NT2/D1 (cell line): Measurements from ENCODE around the gene HPN.

Source experiments
- DNase-seq: peaks from one replicate; pipeline ENCODE4 v3.0.0-alpha.2; 2011; ENCODE audit warnings: low read depth, low spot score
- H3K27me3 ChIP-seq: 2 replicates; pipeline ENCODE4 v1.6.0; 2011; ENCODE audit warnings: mild to moderate bottlenecking; ENCODE audit not compliant: insufficient read length, insufficient read depth
- H3K36me3 ChIP-seq: 2 replicates; pipeline ENCODE4 v1.6.1; 2011; ENCODE audit warnings: mild to moderate bottlenecking, low read length, mixed read lengths; ENCODE audit not compliant: insufficient read depth, insufficient read length
- H3K4me1 ChIP-seq: 2 replicates; pipeline ENCODE4 v1.5.1; 2011; ENCODE audit not compliant: insufficient read depth, insufficient read length
- H3K4me3 ChIP-seq: 2 replicates; pipeline ENCODE4 v1.5.1; 2011; ENCODE audit warnings: low read depth; ENCODE audit not compliant: insufficient read length
- H3K9ac ChIP-seq: 2 replicates; pipeline ENCODE4 v1.6.0; 2011; ENCODE audit warnings: low read depth; ENCODE audit not compliant: insufficient read length
- H3K9me3 ChIP-seq: 2 replicates; pipeline ENCODE4 v1.5.1; 2011; ENCODE audit warnings: mild to moderate bottlenecking, low read length; ENCODE audit not compliant: insufficient read depth
- SUZ12 ChIP-seq: IDR thresholded peaks from 2 replicates; pipeline ENCODE4 v1.6.1; 2011; ENCODE audit not compliant: insufficient read length, insufficient read depth; ENCODE audit errors: extremely low read depth
- YY1 ChIP-seq: IDR thresholded peaks from 2 replicates; pipeline ENCODE4 v1.6.1; 2011; ENCODE audit not compliant: insufficient read length, insufficient read depth
- ZNF274 ChIP-seq: IDR thresholded peaks from 2 replicates; pipeline ENCODE4 v1.6.1; 2011; ENCODE audit warnings: mild to moderate bottlenecking, low read depth, low read length

The HPN gene

DNA sequence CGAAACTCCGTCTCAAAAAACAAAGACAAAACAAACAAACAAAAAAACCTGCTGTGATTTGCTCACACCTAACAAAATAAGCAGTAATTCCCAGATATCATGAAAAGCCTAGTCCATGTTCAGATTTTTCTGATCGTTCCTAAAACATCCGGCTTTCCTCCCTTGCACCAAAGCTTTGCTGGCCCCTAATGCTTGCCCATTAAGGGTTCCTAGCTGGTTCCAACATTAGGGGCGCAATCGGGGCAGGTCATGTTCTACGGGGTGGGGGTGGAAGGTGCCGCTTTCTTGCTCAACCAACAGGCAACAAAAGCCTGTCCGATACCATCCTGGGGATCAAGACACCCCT is 48.6 kb downstream of the HPN start:
- Histone ChIP-seq H3K9ac (peak overlapping the region; percentile 21), H3K36me3 (no peaks in the 10 kb centered on the region), H3K4me3 (no peak overlapping the region), H3K9me3 (no peaks in the 10 kb centered on the region), H3K4me1 (peaks cover 10% of the 10 kb centered on the region), H3K27me3 (no peaks in the 10 kb centered on the region)
- DNase-seq: no peak
- TF ChIP-seq YY1 (no peak), SUZ12 (no peak), ZNF274 (no peak)

DNA sequence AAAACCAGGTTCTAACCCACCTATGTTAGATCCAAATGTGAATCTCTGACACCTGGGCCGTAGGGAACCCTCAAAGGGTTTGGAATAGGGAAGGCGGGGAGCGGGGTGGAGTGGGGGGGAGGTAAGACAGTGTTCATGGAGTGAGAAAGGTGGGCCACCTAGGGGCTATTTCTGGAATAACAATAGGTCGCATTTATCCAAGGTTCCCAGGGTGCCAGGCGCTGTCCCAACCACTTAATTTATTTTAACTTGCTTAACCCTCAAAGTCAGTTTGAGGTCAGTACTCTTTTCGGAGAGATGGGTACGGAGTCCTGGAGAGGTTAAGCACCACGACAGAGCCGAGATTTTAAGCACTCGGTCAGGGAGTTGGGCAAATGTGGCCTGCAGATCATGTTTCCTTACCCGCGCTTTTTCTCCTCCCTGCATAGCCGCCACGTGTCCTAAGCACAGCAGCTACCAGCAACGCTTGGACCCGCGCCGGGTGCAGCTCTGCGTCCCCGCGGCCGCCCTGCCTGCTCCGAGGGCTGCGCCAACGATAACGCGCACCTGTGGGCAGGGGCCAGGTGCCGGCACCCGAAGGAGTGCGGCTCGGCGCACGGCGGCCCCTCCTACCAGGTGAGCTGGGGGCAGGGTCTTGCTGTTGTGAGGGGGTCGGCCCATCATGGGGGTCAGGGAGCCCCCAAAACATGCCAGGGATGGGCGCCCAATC is 49.1 kb downstream of the HPN start:
- Histone ChIP-seq H3K9me3 (no peaks in the 10 kb centered on the region), H3K4me3 (no peak overlapping the region), H3K9ac (peak overlapping the region; percentile 21), H3K27me3 (no peaks in the 10 kb centered on the region), H3K36me3 (no peaks in the 10 kb centered on the region), H3K4me1 (peaks cover 10% of the 10 kb centered on the region)
- TF ChIP-seq SUZ12 (no peak), YY1 (no peak), ZNF274 (no peak)
- DNase-seq: no peak

DNA sequence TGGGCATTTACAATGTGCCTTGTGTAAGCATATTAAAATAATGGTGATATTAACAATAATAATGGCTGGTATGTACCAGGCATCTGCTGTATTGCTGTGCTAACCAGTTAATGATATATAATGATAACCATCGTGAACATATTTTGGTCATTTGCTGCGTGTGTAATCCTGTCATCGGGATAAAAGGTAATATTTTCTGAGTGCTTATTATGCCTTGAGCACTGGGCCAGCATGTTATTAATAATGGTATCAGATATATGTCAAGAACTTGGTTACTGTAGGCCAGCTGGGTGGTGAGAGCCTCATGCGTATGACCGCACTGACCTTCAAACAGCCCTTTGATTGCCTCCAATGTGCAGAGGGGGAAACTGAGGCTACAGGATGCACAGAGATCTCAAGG is 51.9 kb downstream of the HPN start:
- H3K36me3 ChIP-seq: no peaks in the 10 kb centered on the region
- H3K4me1 ChIP-seq: peaks cover 6% of the 10 kb centered on the region
- DNase-seq: no peak
- no peak overlapping the region for H3K9ac ChIP-seq
- H3K4me3 ChIP-seq: no peak overlapping the region
- TF ChIP-seq SUZ12 (no peak), YY1 (no peak), ZNF274 (no peak)
- no peaks in the 10 kb centered on the region for H3K27me3 ChIP-seq
- H3K9me3 ChIP-seq: no peaks in the 10 kb centered on the region

DNA sequence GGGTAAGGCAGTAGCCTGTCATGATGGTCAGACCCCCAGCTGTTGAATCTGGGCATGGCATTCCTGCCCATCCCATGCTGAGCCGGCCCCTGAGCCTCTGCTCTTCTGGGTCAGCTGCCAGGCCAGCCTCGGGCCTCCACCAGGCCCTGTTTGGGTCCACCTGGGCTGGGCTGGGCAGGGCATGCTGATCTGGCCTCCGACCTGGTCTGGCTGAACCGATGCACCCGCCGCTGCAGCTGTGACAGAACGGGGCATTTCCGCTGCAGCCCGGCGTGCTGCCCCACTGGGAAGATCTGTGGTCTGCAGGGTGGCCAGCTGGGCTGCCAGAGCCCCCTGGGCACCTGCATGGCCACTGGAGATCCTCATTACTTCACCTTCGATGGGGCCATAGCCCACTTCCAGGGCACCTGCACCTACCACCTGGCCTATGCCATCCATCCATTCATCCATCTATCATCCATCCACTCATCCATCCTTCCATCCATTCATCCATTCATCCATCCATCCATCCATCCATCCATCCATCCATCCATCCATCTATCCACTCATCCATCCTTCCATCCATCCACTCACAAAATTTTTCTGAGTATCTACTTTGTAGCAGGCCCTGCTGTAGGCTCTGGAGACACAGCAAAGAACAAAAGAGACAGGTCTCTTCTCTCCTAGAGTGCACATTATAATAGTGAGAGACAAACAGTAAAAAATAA is 52.6 kb downstream of the HPN start:
- Histone ChIP-seq H3K36me3 (no peaks in the 10 kb centered on the region), H3K9ac (no peak overlapping the region), H3K27me3 (no peaks in the 10 kb centered on the region), H3K4me3 (no peak overlapping the region), H3K4me1 (peaks cover 6% of the 10 kb centered on the region), H3K9me3 (no peaks in the 10 kb centered on the region)
- DNase-seq: no peak
- TF ChIP-seq ZNF274 (no peak), YY1 (no peak), SUZ12 (no peak)

DNA sequence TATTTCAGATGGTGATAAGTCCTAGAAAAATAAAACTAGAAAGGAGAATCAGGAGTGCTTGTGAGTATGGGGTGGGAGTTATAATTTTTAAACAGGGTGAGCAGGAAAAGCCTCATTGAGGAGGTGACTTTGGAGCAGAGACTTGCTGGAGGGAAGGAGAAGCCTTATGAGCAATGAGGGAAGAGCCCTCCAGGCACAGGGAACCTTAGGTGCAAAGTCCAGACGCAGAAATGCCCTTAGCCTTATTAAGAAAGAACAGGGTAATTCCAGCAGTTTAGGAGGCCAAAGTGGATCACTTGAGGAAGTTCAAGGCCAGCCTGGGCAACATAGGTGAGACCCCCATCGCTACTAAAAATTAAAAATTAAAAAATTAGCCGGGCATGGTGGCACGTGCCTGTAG is 53.1 kb downstream of the HPN start:
- Histone ChIP-seq H3K9me3 (no peaks in the 10 kb centered on the region), H3K27me3 (no peaks in the 10 kb centered on the region), H3K4me1 (peaks cover 6% of the 10 kb centered on the region), H3K4me3 (no peak overlapping the region), H3K36me3 (no peaks in the 10 kb centered on the region), H3K9ac (no peak overlapping the region)
- no peak for DNase-seq
- no peak for TF ChIP-seq SUZ12
- TF ChIP-seq YY1: no peak

DNA sequence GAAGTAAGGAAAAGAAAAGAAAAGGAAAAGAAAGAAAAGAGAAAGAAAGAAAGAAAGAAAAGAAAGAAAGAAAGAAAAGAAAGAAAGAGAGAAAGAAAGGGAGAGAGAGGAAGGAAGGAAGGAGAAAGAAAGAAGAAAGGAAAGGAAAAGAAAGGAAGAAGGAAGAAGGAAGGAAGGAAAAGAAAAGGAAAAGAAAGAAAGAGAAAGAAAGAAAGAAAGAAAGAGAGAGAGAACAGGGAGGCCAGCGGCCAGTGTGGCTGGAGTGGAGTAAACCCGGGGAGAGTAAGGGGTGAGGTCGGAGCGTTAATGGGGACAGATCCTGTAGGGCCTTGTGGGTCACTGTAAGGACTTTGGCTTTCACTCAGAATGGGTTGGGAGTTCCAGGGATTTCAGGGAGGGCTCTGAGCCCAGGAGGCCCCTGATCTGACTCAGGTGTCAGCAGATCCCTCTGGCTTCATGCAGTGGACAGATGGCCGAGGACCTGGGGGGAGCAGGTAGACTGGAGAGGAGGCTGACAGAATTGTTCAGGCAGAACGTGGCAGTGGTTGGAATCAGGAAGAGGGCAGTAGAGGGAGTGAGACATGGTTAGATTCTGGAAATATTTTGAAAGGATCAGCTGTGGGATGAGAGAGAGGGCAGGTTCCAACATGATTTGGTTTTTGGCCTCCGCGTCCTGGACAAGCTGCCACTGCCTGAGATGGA is 54.3 kb downstream of the HPN start:
- H3K27me3 ChIP-seq: no peaks in the 10 kb centered on the region
- no peak overlapping the region for H3K4me3 ChIP-seq
- no peaks in the 10 kb centered on the region for H3K36me3 ChIP-seq
- TF ChIP-seq ZNF274 (no peak), YY1 (no peak), SUZ12 (no peak)
- no peak overlapping the region for H3K9ac ChIP-seq
- H3K4me1 ChIP-seq: peaks cover 5% of the 10 kb centered on the region
- no peak for DNase-seq
- no peaks in the 10 kb centered on the region for H3K9me3 ChIP-seq

DNA sequence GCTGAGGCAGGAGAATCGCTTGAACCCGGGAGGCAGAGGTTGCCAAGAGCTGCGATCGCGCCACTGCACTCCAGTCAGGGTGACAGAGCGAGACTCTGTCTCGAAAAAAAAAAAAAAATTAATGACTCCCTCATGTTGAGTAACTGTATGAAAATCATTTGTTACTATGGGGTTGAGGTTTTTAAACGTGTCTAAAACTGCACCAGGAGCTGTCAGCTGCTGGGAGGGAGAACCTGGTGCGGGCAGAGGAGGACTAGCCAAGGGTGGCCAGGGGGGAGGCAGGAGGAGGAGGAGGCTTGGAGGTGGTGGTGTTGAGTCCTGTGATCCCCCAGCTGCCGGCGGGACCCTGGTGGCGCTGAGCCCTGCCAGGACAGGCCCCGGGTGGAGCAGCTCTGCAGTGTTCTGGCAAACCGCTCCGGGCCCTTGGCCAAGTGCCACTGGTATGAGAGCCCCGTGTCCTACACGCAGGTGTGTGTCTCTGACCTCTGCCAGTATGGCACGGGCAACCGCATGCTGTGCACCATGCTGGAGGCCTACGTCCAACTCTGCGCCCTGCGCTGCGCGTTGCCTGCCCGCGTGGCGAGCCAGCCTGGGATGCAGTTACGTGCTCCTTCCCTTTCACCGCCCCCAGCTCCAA is 57.0 kb downstream of the HPN start:
- DNase-seq: no peak

More for the DNA sequence above, 57.0 kb downstream of the HPN start:
- Histone ChIP-seq H3K9ac (no peak overlapping the region), H3K4me3 (no peak overlapping the region), H3K4me1 (peaks cover 7% of the 10 kb centered on the region), H3K9me3 (no peaks in the 10 kb centered on the region), H3K36me3 (no peaks in the 10 kb centered on the region), H3K27me3 (no peaks in the 10 kb centered on the region)
- TF ChIP-seq ZNF274: no peak
- TF ChIP-seq SUZ12: no peak
- TF ChIP-seq YY1: no peak
